ENCODE data around the gene RPL38.
"Not testable (repeated sequence)": the region's sequence is repeated elsewhere in the genome, so short reads cannot be mapped to it uniquely, and the experiment has no call there.

The RPL38 gene

DNA sequence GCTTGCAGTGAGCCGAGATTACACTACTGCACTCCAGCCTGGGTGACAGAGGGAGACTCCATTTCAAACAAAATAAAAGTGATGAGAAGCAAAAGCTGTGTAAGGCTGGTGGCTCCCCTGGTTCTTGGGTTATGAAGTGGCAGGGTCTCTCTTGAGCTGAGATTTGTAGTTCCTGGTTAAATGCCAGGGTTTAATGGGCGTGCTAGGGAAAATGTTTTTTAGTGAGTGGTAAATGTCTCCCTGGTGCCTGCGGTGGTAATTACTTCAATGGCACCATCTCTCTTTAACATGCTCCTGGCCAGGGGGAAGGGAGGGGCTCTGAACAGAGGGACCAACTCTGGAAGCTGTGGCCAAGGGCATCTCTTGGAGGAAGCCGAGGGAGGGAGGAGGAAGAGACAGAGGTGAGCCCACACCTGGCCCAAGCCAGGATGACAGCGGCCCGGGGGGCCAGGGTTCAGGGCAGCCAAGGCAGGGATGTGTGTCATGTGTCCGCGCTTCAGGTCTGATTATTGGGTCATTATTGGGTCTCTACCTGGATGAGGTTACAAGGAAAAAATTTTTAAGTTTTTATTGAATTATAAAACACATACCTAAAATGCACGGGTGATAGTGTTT, 17.8 kb upstream of the RPL38 start:
- DNase-seq (ENCODE audit: low read depth) = no peak

GRCh38 chr17:74186498-74186897, 17.0 kb upstream of the RPL38 start:
- no peak for DNase-seq (ENCODE audit: low read depth)

DNA sequence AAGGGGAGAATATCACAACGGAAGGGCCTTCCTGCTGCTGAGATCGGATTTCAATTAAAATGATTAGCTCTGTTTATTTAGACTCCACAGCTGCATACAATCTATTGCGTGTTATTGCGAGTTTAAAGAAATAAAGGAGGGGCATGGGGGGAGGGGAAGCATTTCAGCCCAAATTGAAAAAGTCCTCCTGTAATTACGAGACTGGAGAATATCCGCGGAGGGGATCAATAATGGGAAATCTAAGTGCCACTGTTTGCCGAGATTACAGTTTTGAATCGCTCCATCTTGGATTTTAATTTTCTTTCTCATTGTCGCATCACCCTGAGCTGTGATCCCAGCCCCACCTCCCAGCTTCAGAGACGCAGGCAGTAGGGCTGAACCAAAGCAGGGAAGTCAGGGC, 15.7 kb upstream of the RPL38 start:
- no peak for DNase-seq (ENCODE audit: low read depth)

DNA sequence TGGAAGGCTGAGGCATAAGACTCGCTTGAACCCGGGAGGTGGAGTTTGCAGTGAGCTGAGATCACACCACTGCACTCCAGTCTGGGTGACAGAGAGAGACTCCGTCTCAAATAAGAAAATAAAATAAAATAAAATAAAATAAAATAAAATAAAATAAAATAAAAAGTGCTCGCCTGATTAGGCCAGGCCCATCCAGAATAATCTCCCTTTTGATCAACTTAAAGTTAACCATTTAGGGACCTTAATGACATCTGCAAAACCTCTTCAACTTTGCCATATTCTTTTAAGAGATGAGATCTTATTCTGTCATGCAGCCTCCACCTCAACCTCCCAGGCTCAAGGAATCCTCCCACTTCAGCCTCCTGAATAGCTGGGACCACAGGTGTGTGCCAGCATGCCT, 14.8 kb upstream of the RPL38 start:
- DNase-seq (ENCODE audit: low read depth) = not testable (repeated sequence)

DNA sequence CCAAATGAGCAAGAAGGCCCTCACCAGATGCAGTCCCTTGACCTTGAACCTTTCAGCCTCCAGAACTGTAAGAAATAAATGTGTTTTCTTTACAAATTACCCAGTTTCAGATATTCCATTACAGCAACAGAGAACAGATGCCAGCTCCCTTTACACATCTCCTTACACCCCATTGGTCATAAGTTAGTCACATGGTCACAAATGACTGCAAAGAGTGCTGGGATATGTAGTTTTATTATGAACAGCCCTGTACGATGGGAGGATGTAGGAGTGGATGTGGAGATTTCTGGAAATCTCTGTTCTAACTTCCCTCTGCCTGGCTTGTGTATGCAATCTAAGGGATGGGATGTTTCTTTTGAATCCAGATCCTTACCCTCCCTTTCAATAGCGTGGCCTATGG, 13.3 kb upstream of the RPL38 start:
- DNase-seq (ENCODE audit: low read depth) = no peak

DNA sequence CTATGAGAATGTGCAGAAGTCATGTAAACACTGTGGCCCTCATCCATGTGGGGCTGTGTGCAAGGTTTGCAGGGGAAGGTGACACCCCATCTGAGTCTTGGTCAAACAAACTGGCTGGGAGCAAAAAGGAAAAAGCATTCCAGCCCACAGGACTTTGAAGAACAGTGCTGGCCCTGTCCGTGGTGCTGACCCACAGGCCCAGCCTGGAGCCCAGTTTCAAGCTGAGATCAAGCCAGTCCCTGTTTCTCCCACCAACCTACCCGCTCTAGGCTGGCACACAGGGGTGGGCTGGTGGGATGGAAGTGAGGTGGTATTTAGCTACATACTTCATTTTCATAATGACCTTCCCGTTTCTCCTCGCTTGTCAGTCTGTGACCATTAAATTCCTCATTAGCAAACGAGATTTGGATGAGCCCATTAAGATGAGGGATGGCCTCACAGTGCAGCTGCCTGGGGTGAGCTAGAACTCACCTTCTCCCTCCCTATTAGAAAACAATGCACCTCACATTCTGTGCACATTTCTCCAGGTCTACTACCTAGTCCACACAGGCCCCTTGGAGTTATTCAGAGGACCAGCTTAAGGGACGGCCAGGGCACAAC, 12.6 kb upstream of the RPL38 start:
- DNase-seq (ENCODE audit: low read depth) = no peak

DNA sequence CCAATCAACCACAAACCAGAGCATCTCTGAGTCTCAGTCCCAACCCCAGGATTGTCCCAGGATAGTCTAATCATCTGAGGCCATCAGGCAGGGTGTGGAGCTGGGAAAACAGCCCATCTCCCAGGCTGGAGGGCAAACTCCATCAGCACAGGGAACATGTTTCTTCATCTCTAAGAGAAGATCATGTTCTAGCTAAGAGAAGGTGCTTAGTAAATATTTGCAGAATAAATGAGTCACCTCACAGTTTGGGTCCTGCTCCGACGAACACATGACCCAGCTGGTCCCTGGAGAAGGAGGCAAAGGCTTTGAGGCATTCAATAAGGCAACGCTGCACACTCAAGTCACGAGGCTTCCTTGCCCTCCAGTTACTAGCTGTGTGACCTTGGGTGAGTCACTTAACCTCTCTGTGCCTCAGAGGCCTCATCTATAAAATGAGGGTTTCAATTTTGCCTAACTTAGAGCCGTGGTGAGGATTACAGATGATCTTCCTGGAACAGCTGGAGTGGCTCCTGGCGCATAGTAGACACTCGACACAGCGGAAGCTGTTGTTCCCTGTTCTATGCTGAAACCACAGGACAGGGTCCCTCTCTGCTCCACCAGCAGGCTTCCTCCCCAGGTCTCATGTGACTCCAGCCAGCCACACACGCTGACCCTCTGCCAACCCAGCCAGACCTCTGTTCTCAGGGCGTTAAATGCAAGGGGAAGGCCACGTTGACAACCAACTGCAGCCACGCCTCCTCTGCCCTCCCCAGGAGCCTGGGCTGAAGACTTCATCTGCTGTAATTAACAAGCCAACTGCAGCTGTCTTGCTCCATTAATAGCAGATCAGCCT, 10.3 kb upstream of the RPL38 start:
- no peak for DNase-seq (ENCODE audit: low read depth)

GRCh38 chr17:74194682-74195081, 8.8 kb upstream of the RPL38 start:
- DNase-seq (ENCODE audit: low read depth) = no peak

- DNase-seq (ENCODE audit: low read depth) = no peak
Observed at GRCh38 chr17:74196541-74197317, 6.7 kb upstream of the RPL38 start.

DNA sequence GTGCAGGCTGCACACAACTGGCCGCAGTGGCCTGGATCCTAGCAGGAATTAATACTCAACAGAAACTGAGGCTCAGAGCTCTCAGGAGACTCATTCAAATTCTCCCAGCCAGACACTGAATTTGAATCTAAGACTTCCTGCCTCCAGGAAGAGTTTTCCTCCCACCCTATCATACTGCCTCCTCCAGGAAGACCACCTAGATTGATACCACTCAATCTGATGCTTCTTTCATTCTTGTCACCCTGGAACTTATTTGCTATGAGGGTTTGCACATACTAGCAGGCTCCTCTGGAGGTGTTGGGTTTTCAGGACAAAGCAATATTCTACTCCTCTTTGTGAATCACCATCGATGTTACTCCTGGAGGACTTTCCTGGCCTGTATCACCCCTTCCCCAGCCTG, 5.7 kb upstream of the RPL38 start:
- DNase-seq (ENCODE audit: low read depth) = no peak

- no peak for DNase-seq (ENCODE audit: low read depth)
Observed at GRCh38 chr17:74198694-74199093, 4.8 kb upstream of the RPL38 start.

DNA sequence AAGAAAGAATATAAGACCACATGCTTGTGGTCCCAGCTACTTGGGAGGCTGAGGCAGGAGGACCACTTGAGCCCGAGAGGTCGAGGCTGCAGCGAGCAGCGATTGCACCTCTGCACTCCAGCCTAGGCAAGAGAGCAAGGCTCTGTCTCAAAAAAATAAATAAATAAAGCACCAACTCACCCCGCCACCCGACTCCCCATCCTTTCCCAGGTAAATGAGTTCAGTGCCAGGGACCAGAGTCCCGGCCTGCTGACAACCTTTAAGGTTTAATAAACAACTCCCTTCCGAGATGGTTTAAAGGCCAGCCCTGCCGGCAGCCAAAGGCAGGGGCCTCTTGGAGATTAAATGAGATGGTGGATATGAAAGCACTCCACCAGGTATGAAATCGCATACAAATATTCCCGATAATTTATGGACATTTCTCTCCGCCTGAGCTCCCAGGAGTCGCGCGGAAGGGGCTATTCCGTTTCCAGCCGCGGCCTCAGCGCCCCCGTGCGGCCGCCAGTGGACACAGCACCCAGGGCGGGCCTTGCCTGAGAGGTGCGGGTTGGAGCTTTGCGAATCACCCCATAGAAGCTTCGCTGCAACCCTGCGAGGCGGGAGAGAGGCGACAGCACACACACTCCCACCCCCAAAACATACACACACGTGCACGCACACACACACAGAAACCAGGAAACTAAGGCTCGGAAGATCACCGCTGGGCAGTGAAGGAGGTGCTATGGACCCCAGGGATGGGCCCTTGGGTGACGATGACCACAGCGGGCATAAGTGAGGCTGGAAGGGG, 4.0 kb upstream of the RPL38 start:
- DNase-seq (ENCODE audit: low read depth) = peak; percentile 32

- DNase-seq (ENCODE audit: low read depth) = no peak
Observed at GRCh38 chr17:74200112-74200511, 3.4 kb upstream of the RPL38 start.

GRCh38 chr17:74201250-74201649, 2.2 kb upstream of the RPL38 start:
- DNase-seq (ENCODE audit: low read depth) = no peak

GRCh38 chr17:74201948-74202347, 1.5 kb upstream of the RPL38 start:
- no peak for DNase-seq (ENCODE audit: low read depth)

DNA sequence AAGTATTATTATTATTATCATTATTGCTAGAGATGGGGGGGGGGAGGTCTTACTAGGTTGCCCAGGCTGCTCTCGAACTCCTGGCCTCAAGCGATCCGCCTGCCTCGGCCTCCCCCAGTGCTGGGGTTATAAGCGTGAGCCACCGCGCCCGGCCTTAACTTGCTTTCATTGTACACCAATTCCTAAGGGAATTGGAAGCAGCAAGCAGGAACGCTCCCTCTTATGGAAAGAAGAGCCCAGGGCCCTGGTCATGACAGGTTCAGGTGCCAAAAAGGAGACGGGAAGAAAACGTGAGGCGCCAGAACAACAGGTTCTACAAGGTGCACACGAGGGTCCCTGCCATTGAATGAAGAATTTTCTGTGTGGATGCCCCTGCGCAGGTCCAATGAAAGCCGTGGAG, 540 bp upstream of the RPL38 start:
- no peak for DNase-seq (ENCODE audit: low read depth)

- DNase-seq (ENCODE audit: low read depth) = no peak
Observed at GRCh38 chr17:74204474-74204873, 996 bp downstream of the RPL38 start.

DNA sequence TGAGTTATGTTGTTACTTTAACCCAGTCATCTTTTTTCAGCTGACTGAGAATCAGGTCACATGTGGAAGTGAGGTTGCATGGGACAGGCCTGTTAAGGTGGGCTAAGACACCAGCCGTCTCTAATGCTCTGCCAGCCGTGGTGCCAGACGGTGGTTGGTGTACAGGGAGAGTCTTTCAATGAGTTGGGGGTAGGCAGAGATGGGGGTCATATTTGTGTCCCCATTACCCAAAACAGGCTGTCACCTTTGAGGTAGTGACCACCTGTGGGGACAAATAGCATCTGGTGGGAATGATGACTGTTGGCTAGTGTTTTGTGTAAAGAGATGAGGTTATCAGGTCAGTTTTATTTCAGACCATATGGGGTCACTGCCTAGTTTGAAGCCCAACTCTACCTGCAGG, 1.8 kb downstream of the RPL38 start:
- DNase-seq (ENCODE audit: low read depth) = no peak

DNA sequence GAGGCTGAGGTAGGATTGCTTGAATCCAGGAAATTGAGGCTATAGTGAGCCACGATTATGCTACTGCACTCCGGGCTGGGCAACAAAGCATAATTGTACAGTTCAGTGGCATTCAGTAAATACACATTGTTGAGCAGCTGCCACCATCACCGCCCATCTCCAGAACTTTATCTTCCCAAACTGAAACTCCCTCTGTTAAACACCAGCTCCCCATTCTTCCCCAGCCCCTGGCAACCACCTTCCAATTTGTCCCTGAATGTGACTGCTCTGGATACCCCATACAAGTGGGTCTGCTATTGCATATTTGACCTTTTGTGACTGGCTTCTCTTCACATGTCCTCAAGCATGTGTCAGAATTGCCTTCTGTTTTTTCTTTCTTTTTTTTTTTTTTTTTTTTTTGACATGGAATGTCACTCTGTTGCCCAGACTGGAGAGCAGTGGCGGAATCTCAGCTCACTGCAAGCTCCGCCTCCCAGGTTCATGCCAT, 2.9 kb downstream of the RPL38 start:
- DNase-seq (ENCODE audit: low read depth) = no peak

DNA sequence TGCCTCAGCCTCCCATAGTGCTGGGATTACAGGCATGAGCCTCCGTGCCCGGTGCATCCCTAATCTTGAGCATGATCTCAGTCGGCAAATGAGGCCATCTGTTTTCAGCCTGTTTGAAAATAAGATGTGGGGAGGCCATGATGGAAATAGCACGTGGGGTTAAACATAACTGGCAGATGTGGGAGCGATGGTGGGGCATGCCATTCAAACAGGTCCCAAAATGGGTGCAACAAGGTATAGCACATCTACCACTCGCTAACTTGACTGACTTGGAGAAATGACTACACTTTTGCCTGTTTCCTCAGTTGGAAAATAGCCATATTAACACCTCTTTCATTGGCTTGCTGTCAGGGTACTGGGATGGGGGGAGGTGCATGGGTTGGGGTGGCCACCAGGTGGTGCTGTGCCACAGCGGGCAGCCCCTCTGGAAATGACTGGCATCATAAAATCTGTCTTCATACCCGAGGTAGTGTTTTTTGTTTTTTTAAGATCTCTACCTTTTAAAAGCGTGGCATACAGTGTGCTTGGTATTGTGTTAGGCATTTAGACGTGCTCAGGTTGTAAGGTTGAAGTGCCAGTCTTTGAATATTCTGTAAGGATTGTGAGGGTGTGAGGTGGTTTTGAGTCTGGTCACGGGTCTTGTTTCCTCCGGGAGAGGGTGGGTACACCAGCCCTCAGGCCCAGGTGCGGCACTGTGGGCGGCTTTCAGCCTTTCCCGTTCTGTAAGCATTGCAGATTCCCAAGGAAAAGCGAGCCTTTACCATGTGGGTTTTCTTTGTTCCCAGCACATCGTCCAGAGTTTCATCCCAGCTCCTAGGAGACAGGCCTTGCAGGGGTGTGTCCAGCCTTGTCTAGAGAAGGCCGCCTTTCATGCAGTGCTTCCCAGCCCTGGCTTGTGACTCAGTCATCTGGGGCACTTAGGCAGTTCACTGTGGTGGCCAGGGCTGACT, 7.0 kb downstream of the RPL38 start:
- DNase-seq (ENCODE audit: low read depth) = peak; percentile 55

All from T-helper 22 cell (primary cell).